Stimulated activated CD8-positive, alpha-beta memory T cell treated with anti-CD3 and anti-CD28 coated beads, Interleukin-4, amount 100 ng/mL, for 1 hour (primary cell): ENCODE data around the gene CACNA1G.

Experiments
- DNase-seq, 2 donors: peaks; one replicate each; pipeline ENCODE4 v3.0.0-alpha.2; 2020; ENCODE audit warnings: low read depth in 2 of 2, low spot score in 1 of 2

The CACNA1G gene

DNA sequence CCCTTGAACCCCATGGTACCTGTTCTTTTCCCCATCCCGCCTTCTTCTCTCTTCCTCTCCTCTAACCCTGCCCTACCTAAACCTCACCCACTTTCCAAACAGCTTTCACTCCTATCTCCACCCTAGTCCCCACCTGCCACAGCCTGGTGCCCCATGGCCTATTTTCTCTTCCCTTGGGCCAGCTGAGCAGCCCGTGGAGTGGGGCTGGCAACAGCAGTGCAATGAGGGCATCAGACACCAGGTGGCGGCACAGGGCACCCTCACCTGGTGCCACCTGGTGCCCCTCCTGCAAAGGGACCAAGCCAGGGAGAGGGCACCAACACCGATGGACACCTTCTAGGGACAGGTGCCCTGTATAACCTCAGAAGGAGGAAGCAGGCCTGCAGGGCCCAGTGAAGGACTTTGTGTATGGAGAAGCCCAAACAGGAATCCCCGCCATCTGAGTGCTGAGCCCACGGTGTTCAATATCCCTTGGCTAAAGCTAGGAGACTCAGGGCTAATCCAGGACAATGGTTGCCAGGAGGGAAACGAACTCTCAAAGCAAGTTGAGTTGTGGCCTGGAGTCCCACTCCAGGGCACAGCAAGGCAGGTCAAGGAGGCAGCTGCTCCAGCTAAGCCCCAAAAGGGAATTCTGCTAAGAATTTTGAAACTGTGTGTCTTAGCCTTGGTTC is 70.1 kb downstream of the CACNA1G start:
- peak in 1 of 2 donors; percentile 39 for DNase-seq

DNA sequence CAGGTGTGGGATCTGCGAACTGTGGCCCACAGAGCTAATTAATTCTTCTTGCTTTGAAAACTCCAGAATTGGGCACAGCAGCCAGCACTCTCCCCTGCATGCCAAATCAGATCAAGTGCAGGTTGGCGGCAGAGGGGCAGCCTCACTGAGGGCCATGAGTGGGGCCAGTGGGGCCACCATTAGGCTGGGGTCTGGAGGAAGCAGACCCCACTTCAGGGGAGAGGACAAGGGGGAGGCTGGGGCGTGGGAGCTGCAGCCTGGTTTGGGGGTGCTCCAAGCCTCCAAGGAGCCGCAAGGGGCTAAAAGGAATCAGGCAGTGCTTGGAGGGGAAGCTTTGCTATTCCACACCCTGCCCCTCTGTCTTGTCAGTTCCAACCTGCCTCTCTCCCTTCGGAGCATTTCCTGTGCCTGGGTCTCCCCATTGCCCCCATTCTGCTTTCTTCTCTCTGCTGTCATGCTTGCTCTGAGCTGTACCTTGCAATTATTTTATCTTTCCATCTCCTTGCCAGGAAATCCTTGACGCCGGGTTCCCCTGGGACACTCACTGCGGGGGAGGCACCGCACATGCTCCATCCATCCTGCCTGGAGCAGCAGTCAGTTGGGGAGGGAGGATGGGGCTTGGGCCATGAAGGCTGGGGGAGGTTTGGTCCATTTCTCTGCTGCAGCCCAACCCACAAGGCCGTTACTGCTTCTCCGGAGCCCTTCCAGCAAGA is 70.8 kb downstream of the CACNA1G start:
- DNase-seq, result no peak

GRCh38 chr17:50631908-50632571 is 71.5 kb downstream of the CACNA1G start:
- no peak for DNase-seq

GRCh38 chr17:50632637-50633036 is 72.1 kb downstream of the CACNA1G start:
- no peak for DNase-seq

DNA sequence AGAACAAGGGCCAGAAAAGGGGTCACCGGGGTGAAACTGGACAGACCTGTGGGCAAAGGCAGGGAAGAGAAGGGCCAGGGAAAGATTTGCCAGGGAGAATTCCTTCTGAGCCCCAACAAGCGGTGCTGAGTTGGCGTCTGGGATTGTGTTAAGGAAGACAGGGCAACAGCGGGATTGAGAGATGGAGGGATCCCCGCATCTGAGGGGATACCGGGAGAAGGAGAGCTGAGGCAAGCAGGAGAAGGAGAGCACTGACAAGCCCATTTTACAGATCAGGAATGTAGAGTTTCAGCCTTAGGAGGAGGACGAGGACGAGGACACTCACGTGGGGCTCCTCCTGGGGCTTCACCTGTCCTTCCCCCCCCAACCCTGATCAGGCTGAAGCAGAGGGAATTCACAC is 73.2 kb downstream of the CACNA1G start:
- no peak for DNase-seq

DNA sequence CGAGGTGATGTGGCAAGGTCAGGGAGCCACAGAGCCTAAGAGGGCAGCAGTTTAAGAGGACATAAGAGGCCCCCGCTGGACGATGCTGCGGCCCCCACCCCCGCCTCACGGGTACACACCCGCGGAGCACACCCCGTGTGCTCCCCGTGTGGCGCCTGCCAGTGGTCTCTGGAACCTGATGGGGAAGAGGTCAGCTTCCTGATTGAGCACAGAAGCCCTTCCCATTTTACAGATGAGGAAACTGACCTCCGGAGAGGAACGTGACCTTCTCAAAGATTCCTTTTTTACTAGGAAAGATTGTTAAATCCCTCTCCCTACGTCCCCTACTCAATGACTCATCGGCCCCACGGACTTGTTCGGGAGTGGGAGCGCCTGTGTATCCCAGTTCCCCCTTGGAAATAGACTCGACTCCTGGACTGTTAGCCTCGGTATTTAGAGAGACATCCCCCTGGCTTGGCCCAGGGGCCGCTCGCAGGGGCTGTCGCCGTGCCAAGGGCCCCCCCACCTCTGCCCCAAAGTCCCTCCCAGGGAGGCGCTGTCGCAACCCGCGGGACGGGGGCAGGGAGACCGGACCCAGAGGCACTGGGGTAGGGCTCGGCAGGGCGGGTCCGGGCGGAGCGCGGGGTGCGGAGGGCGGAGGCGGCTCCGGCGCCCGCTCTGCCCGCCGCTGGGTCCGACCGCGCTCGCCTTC is 73.9 kb downstream of the CACNA1G start, which contains the start of gene ABCC3:
Gene ABCC3 (plus strand): TSS at position 658 of the 691 bp plus-strand sequence. CDS start 56 bp downstream, outside the sequence.
- DNase-seq, result no peak

- DNase-seq, result no peak
Measured at GRCh38 chr17:50634915-50635731, 74.6 kb downstream of the CACNA1G start.

DNA sequence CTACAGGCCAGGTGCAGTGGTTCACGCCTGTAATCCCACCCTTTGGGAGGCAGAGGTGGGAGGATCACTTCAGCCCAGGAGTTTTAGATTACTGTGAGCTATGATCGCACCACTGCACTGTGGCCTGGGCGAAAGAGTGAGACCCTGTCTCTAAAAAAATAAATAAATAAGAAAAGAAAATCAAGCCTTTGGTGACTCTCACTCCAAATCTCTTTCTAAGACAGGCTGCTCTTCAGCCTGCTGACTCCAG is 75.1 kb downstream of the CACNA1G start:
- no peak for DNase-seq

GRCh38 chr17:50635982-50636803 is 75.7 kb downstream of the CACNA1G start:
- DNase-seq, result no peak

GRCh38 chr17:50636804-50637195 is 76.3 kb downstream of the CACNA1G start:
- DNase-seq, result no peak

GRCh38 chr17:50637829-50638605 is 77.5 kb downstream of the CACNA1G start:
- DNase-seq, result no peak

DNA sequence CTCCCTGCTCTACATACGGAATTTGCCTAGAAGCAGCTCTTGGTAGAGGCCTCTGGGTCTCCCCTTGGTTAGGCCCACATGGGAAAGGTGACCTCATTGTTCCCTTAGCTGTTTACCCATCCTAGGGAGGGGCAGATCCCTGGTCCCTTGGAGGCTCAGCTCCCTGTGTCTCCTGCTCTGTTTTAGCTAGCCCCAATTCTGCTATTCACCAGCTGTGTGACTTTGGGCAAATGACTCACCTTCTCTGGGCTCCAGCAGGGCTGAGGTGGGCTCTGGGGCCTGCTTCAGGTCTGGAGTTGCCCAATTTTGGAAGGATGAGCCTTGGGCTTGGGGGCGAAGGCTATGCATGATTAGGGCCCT is 78.1 kb downstream of the CACNA1G start:
- no peak for DNase-seq

GRCh38 chr17:50638966-50639713 is 78.6 kb downstream of the CACNA1G start:
- no peak for DNase-seq

DNA sequence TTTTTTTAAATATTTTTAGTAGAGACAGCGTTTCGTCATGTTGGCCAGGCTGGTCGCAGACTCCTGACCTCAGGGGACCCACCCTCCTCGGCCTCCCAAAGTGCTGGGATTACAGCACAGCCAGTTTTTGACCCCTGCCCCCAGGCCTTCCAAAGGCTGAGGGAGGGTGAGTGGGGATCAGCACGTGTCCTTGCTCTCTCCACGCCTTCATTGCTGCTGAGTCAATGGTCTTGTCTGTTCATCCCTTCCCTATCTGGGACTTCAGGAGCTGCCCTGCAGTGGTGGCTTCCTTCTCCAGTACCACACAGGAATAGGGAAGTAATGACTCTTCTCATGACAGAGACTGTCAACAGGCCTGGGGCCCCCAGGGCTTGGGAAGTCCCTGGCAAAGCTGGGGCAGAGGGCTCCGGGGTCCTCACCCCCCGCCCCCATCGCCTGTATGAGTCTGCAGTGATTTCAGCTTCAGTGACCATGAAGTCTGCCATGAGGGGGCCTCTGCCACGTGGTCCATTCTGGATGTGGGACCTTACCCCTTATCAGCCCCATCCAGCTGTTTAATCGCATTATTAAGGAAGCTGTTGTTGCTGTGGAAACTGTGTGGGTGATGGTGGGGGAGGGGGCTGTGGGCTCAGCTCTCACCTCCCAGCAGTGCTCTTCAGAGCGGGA is 80.3 kb downstream of the CACNA1G start:
- DNase-seq, result no peak

DNA sequence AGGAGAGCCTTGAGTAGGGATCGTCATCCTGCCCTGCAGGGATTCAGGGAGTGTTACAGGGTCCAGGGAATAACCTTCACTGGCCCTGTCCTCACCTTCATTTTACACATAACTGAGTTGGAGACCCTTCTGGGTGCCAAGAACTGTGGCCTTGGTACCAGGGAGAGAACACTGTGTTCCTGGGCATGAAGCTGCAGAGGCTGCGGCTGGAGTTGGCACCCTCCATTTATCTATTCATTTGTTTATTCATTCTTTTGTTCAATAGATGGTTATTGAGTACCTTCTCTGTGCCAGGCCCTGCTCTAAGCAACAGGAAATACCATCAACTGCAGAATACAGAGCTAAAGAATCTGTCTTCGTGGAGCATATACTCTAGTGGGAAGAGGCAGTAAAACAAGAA is 80.8 kb downstream of the CACNA1G start:
- DNase-seq, result no peak

DNA sequence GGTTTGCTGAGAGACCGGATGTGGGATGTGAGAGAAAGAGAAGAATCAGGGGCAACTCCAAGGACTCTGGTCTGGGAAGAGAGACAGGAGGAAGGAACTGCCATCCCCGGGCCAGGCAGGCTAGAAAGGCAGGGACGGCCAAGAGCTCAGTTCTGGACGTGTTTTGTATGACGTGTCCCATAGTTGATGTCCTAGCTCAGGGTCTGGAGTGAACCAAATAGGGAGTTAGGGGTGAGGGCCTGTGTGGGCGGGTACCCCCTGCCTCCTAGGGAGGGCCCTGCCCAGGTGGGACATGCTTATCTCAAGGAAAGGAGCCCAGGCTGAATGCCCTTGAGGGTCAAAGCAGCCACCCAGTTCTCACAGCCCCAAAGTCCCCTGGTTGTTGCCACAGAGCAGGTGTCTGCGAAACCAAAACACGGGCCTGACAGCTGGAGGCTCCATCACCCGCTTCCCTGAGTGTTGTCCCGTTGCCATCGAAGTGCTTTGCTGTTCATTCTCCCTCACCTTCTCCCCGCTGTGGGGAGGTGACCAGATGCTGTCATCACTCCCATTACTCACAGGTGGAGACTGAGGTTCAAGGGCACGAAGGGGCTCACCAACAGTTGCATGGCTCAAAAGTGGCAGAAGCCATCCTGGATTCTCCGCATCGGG is 81.7 kb downstream of the CACNA1G start:
- DNase-seq, result no peak

- DNase-seq, result no peak
Measured at GRCh38 chr17:50642722-50643656, 82.5 kb downstream of the CACNA1G start.
